OCI-M2 (cell line): Measurements from ENCODE around the gene SLC13A4.

ENCODE experiments used
- DNase-seq: peaks from one replicate; lab custom pipeline; 2025; ENCODE audit not compliant: unreplicated experiment; lab: John Stamatoyannopoulos, UW

Gene SLC13A4

GRCh38 chr7:135721198-135721820 lies 6.7 kb downstream of the SLC13A4 start:
- DNase-seq = no peak

GRCh38 chr7:135719688-135720087 lies 8.3 kb downstream of the SLC13A4 start:
- DNase-seq = no peak

- DNase-seq = no peak
Measured at GRCh38 chr7:135718794-135719437, 9.1 kb downstream of the SLC13A4 start.

- DNase-seq = no peak
Measured at GRCh38 chr7:135718219-135718618, 9.8 kb downstream of the SLC13A4 start.

GRCh38 chr7:135717693-135718092 lies 10.3 kb downstream of the SLC13A4 start:
- no peak for DNase-seq

GRCh38 chr7:135716677-135717238 lies 11.2 kb downstream of the SLC13A4 start:
- no peak for DNase-seq

- no peak for DNase-seq
Measured at GRCh38 chr7:135715673-135716072, 12.3 kb downstream of the SLC13A4 start.

- no peak for DNase-seq
Measured at GRCh38 chr7:135715055-135715522, 12.9 kb downstream of the SLC13A4 start.

GRCh38 chr7:135714534-135715009 lies 13.4 kb downstream of the SLC13A4 start:
- DNase-seq = no peak

GRCh38 chr7:135713836-135714470 lies 14.0 kb downstream of the SLC13A4 start:
- no peak for DNase-seq

GRCh38 chr7:135712796-135713195 lies 15.2 kb downstream of the SLC13A4 start:
- no peak for DNase-seq

GRCh38 chr7:135712182-135712782 lies 15.7 kb downstream of the SLC13A4 start:
- no peak for DNase-seq

GRCh38 chr7:135711139-135711469 lies 16.9 kb downstream of the SLC13A4 start:
- DNase-seq = no peak

- no peak for DNase-seq
Measured at GRCh38 chr7:135710417-135711138, 17.4 kb downstream of the SLC13A4 start.

GRCh38 chr7:135709508-135709907 lies 18.5 kb downstream of the SLC13A4 start:
- no peak for DNase-seq

- DNase-seq = no peak
Measured at GRCh38 chr7:135708041-135708440, 19.9 kb downstream of the SLC13A4 start.

GRCh38 chr7:135707570-135707966 lies 20.4 kb downstream of the SLC13A4 start:
- DNase-seq = no peak

GRCh38 chr7:135706858-135707569 lies 21.0 kb downstream of the SLC13A4 start:
- DNase-seq = no peak

GRCh38 chr7:135706038-135706742 lies 21.8 kb downstream of the SLC13A4 start:
- DNase-seq = no peak

GRCh38 chr7:135704698-135705097 lies 23.3 kb downstream of the SLC13A4 start:
- DNase-seq = no peak
